ENCODE results near the gene STAU1. TPM values are rescaled to one million over a fixed set of nuclear protein-coding genes. Genes with fewer than 3 reads are reported as not detected.

The STAU1 gene
- total and polyA plus RNA-seq, 2 of the 13 experiments (the other 11 are each of a cell fraction or from before 2014, with no cell fraction given), result 119 to 133 TPM

GRCh38 chr20:49110767-49111694 is 77.1 kb downstream of the STAU1 start:
- no peak overlapping the region for H3K4me2 ChIP-seq (ENCODE audit: low read depth, low read length)
- CTCF ChIA-PET (ENCODE audit: low intra/inter-chr PET ratio, low total read pairs), result no interaction called here
- POLR2A ChIA-PET, result interaction anchor here (0.7 kb wide), 1 partner anchor 10 kb away, joined by 5 read pairs; no protein-coding TSS in a partner anchor
- no peak for FAIRE-seq
- no peaks in the 10 kb centered on the region for H3K27me3 ChIP-seq (ENCODE audit: control insufficient read depth in 1 of 2, insufficient read depth in 2 of 2, low read length in 2 of 2)
- ATAC-seq, result peak; percentile 27
- no peak overlapping the region for H3K9ac ChIP-seq (ENCODE audit: insufficient read depth, low read depth, low read length)
- intact Hi-C loops (cut with micrococcal nuclease; ENCODE audit: unreplicated experiment), result no loop called here
- in situ Hi-C loops (cut with HindIII; ENCODE audit: extremely low pct_ligation_motif_present, low pct_unique_long_range_greater_than_20kb), result no loop called here
- H3K79me2 ChIP-seq (ENCODE audit: insufficient read depth, low read length), result no peaks in the 10 kb centered on the region
- no peak overlapping the region for H2AFZ ChIP-seq (ENCODE audit: low read length)
- H3K27ac ChIP-seq (ENCODE audit: extremely low read length, insufficient read depth, low read length), result no peak overlapping the region
- DNase-seq (ENCODE audit: low spot score), result no peak
- BruUV-seq (replicated peaks), result no TSS peak
- H3K36me3 ChIP-seq (replicated peaks in 1 of 2; ENCODE audit: control insufficient read depth in 1 of 2, insufficient read depth in 2 of 2, low read length in 2 of 2), result peaks cover 22 to 35% of the 10 kb centered on the region in 2 experiments
- H3K4me3 ChIP-seq (replicated peaks in 1 of 3; ENCODE audit: insufficient read depth in 1 of 3, low read depth in 2 of 3, low read length in 3 of 3), result no peak overlapping the region
- no peaks in the 10 kb centered on the region for H4K20me1 ChIP-seq (ENCODE audit: insufficient read depth, low read length)
- no peaks in the 10 kb centered on the region for H3K4me1 ChIP-seq (ENCODE audit: insufficient read depth, low read length)
- WGBS (ENCODE audit: low lambda C conversion rate), result 97% methylated on average over 6 of the region's 6 CpGs
- no peaks in the 10 kb centered on the region for H3K9me3 ChIP-seq (ENCODE audit: low read length)
- TF ChIP-seq MTA1 (CRISPR knock-in tag; IDR thresholded peaks at IDR 0.05; ENCODE audit: borderline replicate concordance) (no peak), ZNF124 (CRISPR knock-in tag; IDR thresholded peaks at IDR 0.05) (no peak), FOXA1 (IDR thresholded peaks at IDR 0.05) (no peak), FOXA1 (CRISPR knock-in tag; IDR thresholded peaks at IDR 0.05) (0 out of 2 replicates have a peak, but pooled peaks have one; percentile 11), MYC (CRISPR knock-in tag; IDR thresholded peaks at IDR 0.05; ENCODE audit: borderline replicate concordance) (no peak), DPF2 (CRISPR knock-in tag; IDR thresholded peaks at IDR 0.05; ENCODE audit: borderline replicate concordance, low read depth) (0 out of 2 replicates have a peak, but pooled peaks have one; percentile 20), ZNF580 (CRISPR knock-in tag; IDR thresholded peaks at IDR 0.05; ENCODE audit: borderline replicate concordance, low read depth) (no peak), SATB2 (CRISPR knock-in tag; IDR thresholded peaks at IDR 0.05) (no peak), ZNF639 (CRISPR knock-in tag; conservative IDR thresholded peaks at IDR 0.05) (no peak), ZNF263 (CRISPR knock-in tag; IDR thresholded peaks at IDR 0.05) (no peak), ZBTB3 (CRISPR knock-in tag; IDR thresholded peaks at IDR 0.05; ENCODE audit: borderline replicate concordance, low read depth) (no peak), ZNF251 (CRISPR knock-in tag; IDR thresholded peaks at IDR 0.05) (no peak), ZFP36L2 (CRISPR knock-in tag; IDR thresholded peaks at IDR 0.05) (no peak), HDAC2 (CRISPR knock-in tag; IDR thresholded peaks at IDR 0.05) (no peak), POLR2A (IDR thresholded peaks at IDR 0.05; ENCODE audit: insufficient read depth in 1 of 2, low read depth in 2 of 2, low read length in 2 of 2) (peak in 1 of 2 experiments; percentile 52; a peak in 2 of 4 replicates), ZNF891 (CRISPR knock-in tag; IDR thresholded peaks at IDR 0.05) (no peak), SP2 (CRISPR knock-in tag; IDR thresholded peaks at IDR 0.05) (no peak), SIN3A (IDR thresholded peaks at IDR 0.05; ENCODE audit: borderline replicate concordance, low read depth, low read length) (no peak), ZNF841 (CRISPR knock-in tag; IDR thresholded peaks at IDR 0.05; ENCODE audit: borderline replicate concordance) (no peak), ATF6 (CRISPR knock-in tag; conservative IDR thresholded peaks at IDR 0.05) (no peak), KAT7 (CRISPR knock-in tag; IDR thresholded peaks at IDR 0.05; ENCODE audit: borderline replicate concordance) (no peak)
